Measurements from ENCODE around the gene RNF150.

GRCh38 chr4:140867356-140867755 is 265.9 kb downstream of the RNF150 start:
- no peak for TF ChIP-seq POLR2A (IDR thresholded peaks at IDR 0.05)
- TF ChIP-seq CTCF (IDR thresholded peaks at IDR 0.05): no peak

Measured in body of pancreas (tissue), 4 donors.